Pulmonary artery endothelial cell (primary cell): Measurements from ENCODE around the gene PIANP. TPM values are rescaled to one million over a fixed set of nuclear protein-coding genes. Genes with fewer than 3 reads are reported as not detected.
"Not testable (repeated sequence)": the region's sequence is repeated elsewhere in the genome, so short reads cannot be mapped to it uniquely, and the experiment has no call there.

ENCODE experiments used
- DNase-seq: peaks from one replicate; pipeline ENCODE4 v3.0.0-alpha.2; 2011; ENCODE audit warnings: low read depth, low spot score
- total RNA-seq: library from RNA; depleted of rRNA; stranded (reverse); fragments of >200 nt; gene quantifications from 2 replicates; pipeline ENCODE4 v1.2.3, GENCODE V29; 2014

Gene PIANP, protein sequence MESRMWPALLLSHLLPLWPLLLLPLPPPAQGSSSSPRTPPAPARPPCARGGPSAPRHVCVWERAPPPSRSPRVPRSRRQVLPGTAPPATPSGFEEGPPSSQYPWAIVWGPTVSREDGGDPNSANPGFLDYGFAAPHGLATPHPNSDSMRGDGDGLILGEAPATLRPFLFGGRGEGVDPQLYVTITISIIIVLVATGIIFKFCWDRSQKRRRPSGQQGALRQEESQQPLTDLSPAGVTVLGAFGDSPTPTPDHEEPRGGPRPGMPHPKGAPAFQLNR
- not detected in 2 replicates for total RNA-seq

DNA sequence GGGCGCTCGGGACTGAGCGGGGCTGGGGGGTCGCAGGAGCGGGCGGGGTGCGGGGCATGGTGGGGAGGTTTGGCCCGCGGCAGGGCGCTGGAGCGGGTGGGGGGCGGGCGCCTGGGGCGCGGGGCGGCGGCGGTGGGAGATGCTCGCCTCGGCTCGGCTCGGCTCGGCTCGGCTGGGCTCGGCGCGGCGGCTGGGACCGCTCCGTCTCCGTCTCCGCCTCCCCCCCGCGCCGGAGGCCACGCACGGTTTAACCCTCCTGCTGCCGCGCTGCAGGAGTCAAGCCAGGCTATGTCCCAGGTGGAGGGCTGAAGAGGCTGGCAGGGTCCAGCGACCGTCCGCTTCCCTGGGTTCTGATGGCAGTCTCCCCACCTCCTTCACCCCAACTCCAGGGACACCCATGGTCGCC is at the start of gene PIANP:
PIANP (minus strand) TSS at position 170 of the 406 bp plus-strand sequence. CDS start 2,754 bp downstream, outside the sequence.
- no peak for DNase-seq

DNA sequence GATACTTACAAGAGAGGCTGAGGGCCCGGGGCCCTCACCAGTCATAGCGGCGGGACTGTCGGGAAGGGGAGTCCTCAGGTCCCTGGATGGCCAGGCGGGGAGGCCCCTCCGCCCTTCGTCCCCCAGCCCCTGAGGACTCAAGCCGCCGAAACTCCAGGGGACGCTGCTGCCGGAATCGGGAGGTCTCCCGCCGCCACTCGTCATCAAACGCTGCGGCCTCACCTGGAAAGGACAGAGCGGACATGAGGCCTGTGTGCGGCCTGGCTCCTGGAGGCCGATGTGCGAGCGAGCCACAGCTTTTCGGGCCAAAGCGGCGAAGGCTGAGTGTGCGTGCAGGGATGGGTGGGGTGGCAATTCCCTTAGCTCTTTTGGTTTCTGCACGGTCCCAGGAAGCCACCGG is 48.1 kb upstream of the PIANP start:
- no peak for DNase-seq

DNA sequence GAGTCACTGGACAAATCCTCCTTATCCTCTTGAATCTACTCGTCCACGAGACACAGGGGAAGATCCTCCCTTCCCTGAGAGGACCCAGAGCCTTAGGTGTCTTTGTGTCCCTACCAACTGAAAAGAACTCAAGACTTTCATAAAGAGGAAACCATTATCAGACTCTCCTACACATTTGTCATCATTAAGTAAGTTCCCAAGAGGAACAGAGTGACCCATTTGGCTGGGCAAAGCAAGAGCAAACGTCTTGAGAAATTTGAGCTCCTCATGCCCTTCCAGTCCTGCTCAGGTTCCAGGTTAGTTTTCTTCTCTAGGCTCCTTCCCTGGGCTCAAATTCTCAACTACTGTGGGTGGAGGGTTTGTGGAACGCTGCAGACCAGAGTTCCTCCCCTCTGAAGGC is 46.6 kb upstream of the PIANP start:
- no peak for DNase-seq

DNA sequence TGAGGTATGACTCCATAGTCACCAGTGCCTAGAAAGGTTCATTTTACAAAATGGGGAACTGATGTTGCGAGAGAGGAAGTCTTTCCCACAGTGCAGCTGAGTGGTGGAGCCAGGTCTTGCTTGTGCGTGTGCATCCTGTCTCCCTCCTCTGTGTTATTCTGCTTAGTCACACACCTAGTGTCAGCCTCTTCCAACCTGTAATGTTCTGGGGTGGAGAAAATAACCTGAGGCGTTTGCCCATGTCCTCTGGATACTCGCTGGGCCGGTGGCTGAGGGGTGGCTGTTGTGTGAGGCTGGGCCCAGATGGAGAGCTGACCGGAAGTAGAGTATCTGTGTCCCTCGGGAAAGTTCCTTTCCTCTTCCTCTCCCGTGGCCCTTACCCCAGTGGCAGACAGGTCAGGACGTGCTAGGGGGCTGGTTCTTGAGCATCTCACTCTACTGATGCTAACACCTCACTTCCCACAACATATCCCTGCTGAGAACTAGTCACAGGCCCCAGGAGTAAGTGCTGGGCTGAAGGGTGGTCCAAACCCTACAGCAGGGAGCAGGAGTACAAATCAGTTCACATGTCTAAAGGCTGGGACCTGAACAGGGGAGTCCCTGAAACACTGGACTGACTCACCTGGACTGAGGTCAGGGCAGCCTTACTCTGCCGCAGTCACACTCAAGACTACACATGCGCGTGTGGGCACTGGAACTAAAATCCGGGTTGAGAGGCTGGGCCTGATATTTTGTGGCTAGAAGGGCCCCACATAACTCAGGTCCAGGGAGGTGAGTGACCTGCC is 45.3 kb upstream of the PIANP start:
- no peak for DNase-seq

DNA sequence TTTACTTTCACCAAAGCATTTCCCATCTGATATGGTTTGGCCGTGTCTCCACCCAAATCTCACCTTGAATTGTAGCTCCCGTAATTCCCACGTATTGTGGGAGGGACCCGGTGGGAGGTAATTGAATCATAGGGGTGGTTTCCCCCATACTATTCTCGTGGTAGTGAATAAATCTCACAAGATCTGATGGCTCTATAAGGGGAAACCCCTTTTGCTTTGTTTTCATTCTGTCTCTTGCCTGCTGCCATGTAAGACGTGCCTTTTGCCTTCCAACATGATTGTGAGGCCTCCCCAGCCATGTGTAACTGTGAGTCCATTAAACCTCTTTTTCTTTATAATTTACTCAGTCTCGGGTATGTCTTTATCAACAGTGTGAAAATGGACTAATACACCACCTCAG is 42.7 kb upstream of the PIANP start:
- not testable (repeated sequence) for DNase-seq

DNA sequence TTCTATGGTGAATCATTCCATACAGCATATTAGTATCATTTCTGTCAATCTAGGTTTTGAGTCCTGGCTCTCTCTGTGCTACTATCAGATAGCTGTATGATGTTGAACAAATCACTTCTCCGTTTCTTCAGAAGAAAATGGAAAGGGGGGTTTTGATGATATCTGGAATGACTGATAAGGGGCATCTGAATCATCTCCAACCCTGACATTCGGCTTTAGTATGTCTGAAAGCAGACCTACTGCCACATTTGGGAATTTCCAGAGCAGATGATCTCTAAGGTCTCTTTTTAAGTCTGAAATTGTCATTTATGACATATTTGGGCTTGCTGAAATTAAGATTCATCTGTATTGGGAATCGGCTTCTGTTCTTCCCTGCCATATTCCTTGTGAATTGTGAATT is 42.2 kb upstream of the PIANP start:
- no peak for DNase-seq

DNA sequence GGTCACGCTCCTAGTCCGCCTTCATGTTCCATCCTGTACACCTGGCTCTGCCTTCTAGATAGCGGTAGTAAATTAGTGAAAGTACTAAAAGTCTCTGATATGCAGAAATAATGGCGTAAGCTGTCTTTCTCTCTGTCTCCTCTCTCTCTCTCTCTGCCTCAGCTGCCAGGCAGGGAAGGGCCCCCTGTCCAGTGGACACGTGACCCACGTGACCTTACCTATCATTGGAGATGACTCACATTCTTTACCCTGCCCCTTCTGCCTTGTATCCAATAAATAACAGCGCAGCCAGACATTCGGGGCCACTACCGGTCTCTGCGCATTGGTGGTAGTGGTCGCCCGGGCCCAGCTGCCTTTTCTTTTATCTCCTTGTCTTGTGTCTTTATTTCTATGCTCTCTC is 41.5 kb upstream of the PIANP start:
- DNase-seq: not testable (repeated sequence)

DNA sequence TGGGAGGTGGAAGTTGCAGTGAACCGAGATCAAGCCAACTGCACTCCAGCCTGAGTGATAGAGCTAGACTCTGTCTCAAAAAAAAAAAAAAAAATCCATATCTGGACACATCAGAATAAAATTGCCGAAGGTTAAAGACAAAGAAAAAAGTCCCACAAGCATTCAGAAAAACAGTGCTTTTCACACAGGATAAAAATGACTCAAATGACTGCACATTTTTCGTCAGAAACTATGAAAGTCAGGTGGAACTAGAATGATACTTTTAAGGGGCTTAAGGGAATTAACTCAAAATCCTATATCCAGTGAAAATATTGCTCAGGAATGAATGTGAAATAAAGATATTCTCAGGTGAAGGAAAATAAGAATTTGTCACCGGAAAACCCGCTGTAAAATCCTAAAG is 36.1 kb upstream of the PIANP start:
- DNase-seq: no peak

DNA sequence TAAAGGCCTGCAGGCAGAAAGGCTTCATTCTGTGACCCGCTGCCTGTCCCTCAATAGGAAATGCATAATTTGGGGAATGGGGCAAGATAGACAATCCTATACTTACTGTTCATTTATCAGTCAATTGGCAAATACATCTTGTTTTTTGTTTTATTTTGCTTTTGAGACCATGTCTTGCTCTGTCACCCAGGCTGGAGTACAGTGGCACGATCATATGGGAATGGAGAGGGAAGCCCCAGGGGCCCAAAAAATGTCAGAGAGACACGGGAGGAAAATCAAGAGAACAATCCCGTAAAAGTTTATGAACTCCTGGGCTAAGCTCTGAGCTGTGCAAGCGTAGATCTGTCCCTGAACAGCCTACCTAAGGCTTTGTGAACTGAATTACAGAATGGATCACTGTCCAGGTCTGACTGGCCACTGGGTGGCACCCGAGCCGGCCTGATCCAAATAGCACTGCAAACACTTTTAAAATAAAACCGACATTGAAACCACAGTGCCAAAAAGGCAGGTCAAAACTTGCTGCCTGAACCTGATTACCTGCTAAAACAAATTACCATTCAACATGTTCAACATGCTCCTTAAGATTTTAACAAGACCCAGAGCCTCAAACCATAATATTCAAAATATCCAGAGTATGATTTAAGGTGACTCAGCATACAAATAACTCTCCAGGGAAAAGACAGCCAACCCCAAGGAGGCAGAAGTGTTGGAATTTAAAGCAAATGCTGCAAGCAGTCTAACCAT is 35.0 kb upstream of the PIANP start:
- DNase-seq: no peak

DNA sequence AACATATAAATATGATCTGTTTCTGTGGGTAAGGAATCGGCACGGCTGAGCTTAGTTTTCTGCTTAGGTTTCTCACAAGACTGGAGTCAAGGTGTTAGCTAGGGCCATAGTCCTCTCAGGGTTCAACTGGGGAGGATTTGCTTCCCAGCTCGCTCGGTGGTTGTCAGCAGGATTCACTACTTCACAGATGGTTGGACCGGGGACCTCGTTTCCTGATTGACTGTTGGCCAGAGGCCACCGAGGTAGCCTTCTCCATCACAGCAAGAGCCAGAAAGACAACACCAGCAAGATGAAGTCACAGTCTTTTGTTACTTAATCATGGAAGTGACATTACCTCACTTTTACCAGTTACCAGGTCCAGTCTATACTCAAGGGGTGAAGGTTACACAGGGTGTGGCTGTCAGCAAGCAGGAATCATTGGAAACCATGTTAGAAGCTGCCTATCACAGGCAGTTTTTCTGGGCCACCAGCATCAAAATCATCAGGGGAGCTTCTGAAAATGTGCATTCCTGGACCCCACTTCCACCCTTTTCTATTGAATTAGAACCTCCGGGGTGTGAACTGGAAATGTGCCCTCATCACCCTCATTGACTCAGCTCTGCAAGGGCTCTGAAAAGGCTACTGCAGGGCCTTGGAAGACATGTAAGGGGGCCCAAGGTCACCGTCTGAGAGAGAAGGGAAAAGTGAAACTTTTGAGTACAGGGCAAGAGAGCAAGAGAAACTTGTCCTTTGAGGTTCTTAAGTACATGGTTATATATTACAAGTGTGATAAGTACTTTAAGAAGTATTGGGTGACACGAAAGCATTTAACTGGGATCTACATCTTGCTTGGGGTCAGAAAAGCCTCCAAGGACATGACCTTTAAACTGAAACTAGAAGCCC is 34.1 kb upstream of the PIANP start:
- DNase-seq: no peak

DNA sequence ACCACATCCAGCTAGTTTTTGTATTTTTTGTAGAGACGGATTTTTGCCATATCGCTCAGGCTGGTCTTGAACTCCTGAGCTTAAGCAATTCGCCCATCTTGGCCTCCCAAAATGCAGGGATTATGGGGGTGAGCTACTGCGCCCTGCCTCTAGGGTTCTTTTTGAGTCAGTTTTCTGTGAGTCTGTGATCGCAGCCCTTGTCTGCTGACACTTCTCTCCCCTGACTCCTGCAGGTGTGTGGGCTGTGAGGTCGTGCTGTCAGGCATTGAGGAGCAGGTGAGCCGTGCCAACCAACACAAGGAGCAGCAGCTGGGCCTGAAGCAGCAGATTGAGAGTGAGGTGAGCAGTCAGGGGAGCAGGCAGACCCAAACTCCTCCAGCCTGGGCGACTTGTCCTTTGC is 29.6 kb upstream of the PIANP start:
- no peak for DNase-seq

DNA sequence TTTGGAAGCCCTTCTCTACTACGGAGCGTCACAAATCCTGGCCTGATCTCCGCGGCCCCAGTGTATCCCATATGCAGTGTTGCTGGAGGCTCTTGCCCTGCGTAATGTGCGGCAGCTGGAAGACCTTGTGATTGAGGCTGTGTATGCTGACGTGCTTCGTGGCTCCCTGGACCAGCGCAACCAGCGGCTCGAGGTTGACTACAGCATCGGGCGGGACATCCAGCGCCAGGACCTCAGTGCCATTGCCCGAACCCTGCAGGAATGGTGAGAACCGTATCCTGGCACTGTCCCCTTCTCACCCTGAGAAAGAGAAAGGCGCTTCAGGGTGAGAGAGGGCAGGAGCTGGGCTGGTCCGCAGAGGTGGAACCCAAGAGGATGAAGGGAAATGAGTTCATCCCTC is 28.6 kb upstream of the PIANP start:
- no peak for DNase-seq

DNA sequence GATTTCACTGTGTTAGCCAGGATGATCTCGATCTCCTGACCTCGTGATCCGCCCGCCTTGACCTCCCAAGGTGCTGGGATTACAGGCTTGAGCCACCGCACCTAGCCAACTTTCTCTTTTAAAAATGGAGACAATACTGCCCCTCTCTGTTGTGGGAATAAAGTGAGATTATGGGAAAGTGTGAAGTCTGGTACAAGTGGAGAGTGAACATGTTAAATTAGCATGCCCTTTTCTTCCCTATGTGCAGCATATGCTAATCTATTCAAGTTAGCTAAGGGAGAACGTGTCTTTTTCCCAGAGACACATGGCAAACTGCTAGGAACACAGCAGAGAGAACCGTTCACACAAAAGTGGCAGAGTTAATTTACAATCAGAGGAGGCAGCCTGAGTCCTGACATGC is 24.7 kb upstream of the PIANP start:
- DNase-seq: no peak

DNA sequence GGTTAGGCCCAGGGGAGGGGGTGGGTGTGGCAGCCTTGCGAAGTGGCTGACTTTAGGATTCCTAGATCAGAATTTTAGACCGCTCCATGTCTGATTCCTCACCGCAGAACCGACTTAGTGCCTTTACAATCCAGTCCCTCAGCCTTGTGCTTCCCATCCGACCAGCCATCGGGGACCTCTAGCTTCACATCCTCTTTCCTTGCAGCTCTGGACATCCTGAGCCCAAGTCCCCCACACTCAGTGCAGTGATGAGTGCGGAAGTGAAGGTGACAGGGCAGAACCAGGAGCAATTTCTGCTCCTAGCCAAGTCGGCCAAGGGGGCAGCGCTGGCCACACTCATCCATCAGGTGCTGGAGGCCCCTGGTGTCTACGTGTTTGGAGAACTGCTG is 23.8 kb upstream of the PIANP start:
- no peak for DNase-seq

DNA sequence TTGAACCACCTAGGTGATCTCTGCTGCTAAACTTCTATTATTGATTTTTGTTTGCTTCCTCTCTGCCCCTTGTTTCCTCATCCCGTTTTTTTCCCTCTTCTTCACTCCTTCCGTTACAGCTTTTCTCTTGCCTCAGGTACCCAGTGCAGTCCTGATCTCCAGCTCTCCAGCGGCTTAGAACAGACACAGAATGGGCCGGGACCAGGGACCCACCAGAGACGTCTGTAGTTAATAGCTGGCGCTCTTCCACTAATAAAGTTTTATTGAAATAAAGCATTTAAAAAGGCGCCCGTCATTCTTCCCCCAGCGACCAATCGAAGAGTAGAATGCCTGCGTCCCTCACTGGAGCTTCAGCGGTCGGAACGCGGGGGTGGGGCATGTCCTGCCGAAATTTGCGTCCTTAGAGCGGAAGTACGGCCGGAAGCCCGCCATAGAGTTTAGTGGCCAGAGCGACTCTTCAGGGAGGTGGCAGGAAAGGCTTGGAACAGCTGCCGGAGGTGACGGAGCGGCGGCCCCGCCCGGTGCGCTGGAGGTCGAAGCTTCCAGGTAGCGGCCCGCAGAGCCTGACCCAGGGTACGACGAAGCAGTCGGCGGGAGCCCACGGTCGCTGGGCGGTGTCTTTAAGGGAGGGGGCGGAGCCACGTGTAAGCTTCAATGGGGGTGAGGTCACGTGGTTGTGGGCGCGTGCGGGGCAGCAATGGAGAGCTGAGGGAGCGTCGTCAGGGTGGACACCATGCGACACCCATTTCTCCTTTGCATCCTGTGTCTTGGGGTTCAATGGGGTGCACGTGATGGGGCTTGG is 23.2 kb upstream of the PIANP start, which contains the start of gene COPS7A:
COPS7A (plus strand) TSS at position 440 of the 802 bp plus-strand sequence. CDS start 611 bp downstream, outside the sequence.
- peak; percentile 94 for DNase-seq

DNA sequence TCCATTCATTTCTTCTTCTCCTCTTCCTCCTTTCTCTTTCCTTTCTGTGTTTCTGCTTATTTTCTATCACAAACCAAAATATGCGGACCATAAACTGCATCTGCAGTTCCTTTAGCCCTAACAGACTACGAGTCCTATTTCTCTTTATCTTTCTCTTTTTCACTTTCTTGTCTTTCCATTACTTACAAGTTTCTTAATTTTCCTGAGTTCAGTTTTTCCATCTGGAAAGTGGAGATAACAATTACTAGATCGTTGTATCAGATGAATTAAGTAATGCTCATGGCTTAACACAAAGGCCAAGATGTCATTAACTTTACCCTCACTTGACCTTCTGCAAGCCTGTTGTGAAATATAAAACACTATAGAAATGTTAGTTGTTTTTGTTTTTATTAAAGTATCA is 22.2 kb upstream of the PIANP start:
- DNase-seq: no peak

DNA sequence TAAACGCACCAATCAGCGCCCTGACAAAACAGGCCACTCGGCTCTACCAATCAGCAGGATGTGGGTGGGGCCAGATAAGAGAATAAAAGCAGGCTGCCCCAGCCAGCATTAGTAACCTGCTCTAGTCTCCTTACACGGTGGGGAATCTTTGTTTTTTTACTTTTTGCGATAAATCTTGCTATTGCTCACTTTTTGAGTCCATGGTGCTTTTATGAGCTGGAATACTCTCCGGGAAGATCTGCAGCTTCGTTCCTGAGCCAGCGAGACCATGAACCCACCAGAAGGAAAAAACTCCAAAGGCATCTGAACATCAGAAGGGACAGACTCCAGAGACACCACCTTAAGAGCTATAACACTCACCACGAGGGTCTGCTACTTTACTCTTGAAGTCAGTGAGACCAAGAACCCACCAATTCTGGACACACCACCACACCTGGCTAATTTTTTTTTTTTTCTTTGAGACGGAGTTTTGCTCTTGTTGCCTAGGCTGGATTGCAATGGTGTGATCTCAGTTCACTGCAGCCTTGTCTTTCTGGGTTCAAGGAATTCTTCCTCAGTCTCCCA is 16.3 kb upstream of the PIANP start:
- no peak for DNase-seq

DNA sequence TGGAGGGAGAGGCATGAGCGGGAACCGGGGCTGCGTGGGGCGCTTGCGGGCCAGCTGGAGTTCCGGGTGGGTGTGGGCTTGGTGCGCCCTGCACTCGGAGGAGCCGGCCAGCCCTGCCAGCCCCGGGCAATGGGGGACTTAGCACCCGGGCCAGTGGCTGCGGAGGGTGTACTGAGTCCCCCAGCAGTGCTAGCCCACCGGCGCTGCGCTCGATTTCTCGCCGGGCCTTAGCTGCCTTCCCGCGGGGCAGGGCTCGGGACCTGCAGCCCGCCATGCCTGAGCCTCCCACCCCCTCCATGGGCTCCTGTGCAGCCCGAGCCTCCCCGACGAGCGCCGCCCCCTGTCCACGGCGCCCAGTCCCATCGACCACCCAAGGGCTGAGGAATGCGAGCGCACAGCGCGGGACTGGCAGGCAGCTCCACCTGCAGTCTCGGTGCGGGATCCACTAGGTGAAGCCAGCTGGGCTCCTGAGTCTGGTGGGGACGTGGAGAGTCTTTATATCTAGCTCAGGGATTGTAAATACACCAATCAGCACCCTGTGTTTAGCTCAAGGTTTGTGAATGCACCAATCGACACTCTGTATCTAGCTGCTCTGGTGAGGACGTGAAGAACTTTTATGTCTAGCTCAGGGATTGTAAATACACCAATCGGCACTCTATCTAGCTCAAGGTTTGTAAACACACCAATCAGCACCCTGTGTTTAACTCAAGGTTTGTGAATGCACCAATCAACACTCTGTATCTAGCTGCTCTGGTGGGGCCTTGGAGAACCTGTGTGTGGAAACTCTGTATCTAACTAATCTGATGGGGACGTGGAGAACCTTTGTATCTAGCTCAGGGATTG is 15.6 kb upstream of the PIANP start:
- DNase-seq: not testable (repeated sequence)

DNA sequence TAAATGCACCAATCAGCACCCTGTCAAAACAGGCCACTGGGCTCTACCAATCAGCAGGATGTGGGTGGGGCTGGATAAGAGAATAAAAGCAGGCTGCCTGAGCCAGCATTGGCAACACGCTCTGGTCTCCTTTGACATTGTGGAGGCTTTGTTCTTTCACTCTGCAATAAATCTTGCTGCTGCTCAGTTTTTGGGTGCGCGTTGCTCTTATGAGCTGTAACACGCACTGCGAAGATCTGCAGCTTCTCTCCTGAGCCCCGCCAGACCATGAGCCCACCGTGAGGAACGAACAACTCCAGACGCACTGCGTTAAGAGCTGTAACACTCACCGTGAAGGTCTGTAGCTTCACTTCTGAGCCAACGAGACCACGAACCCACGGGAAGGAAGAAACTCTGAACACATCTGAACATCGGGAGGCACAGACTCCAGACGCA is 8.4 kb upstream of the PIANP start:
- DNase-seq: no peak
